DOHH2 (cell line): ENCODE results near the gene SCARF1.

Source experiments
- CTCF ChIP-seq: fragments of 200-600 bp; sonication (generic); IDR thresholded peaks from one replicate; pipeline ENCODE4 v1.5.1; 2014; ENCODE audit warnings: antibody characterized with exemption, mild to moderate bottlenecking, low read depth, low read length; ENCODE audit not compliant: poor library complexity, severe bottlenecking
- EZH2phosphoT487 ChIP-seq: fragments of 200-600 bp; sonication (generic); IDR thresholded peaks from 2 replicates; pipeline ENCODE4 v1.6.1; 2017; ENCODE audit warnings: borderline replicate concordance, mild to moderate bottlenecking, antibody characterized with exemption, low read length, moderate library complexity, mixed read lengths

DNA sequence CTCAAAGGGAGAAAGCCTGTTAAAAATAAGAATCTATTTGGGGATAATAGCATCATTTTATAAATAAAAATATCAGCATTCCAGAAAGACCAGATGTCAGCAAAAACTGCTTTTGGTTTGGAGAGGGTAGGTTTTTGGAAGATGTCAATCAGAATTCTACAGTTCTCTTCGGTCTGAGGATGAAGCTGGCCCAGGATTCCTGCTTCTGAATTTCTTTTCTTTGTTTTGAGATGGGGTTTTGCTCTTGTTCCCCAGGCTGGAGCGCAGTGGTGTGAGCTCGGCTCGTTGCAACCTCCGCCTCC is 52.0 kb downstream of the SCARF1 start:
- no peak for TF ChIP-seq CTCF
- TF ChIP-seq EZH2phosphoT487, result no peak
